Ovary (tissue), 10 donors: ENCODE results near the gene NEK2. TPM values are rescaled to one million over a fixed set of nuclear protein-coding genes. Genes with fewer than 3 reads are reported as not detected.
"Not testable (repeated sequence)": the region's sequence is repeated elsewhere in the genome, so short reads cannot be mapped to it uniquely, and the experiment has no call there.

Experiments used
- DNase-seq, 5 donors: peaks; one replicate each; pipeline ENCODE4 v3.0.0-alpha.2; 2019 to 2020
- H3K27ac ChIP-seq, 2 donors: fragments of 200-600 bp; one replicate each; pipeline versions ENCODE4 v1.5.1 to v1.8.0; 2019 to 2022
- H3K27me3 ChIP-seq: fragments of 200-600 bp; one replicate; pipeline ENCODE4 v1.8.0; 2022
- H3K36me3 ChIP-seq: fragments of 200-600 bp; sonication (generic); one replicate; pipeline ENCODE4 v1.5.1; 2019
- H3K4me1 ChIP-seq: one replicate; pipeline ENCODE4 v1.8.1; 2013; ENCODE audit warnings: mild to moderate bottlenecking, moderate library complexity; ENCODE audit not compliant: insufficient read depth
- H3K4me3 ChIP-seq: fragments of 200-600 bp; sonication (generic); one replicate; pipeline ENCODE4 v1.5.1; 2017
- H3K9me3 ChIP-seq, 2 donors: fragments of 200-600 bp in 1 of 2; sonication (generic) in 1 of 2; one replicate each; pipeline versions ENCODE4 v1.5.1 to v1.8.1; 2013 to 2019; ENCODE audit warnings: mild to moderate bottlenecking in 1 of 2, moderate library complexity in 1 of 2
- EP300 ChIP-seq: sonication (generic); formaldehyde crosslinking; IDR thresholded peaks from one replicate; pipeline ENCODE4 v1.6.1; 2017; ENCODE audit warnings: antibody characterized with exemption
- POLR2A ChIP-seq: fragments of 450-650 bp; IDR thresholded peaks from one replicate; pipeline ENCODE4 v1.6.1; 2017; ENCODE audit warnings: antibody characterized with exemption, mild to moderate bottlenecking, moderate library complexity
- WGBS, 3 donors: extraction: QIAGEN DNeasy Blood & Tissue Kit in 1 of 3; methylation state at CpG; one replicate each; pipeline versions ENCODE4 v1.1.5 to v1.1.7; 2013 to 2017; 5-methylcytosine and 5-hydroxymethylcytosine counted together
- intact Hi-C, 4 donors: fragments of 100-400 bp; cut with DNase I; formaldehyde crosslinking; loops; one replicate each; pipeline versions ENCODE4 v1.11.0 to v1.15.1; 2022 to 2023
- long read RNA-seq, 3 donors: library from polyadenylated mRNA in 2 of 3; unstranded in 2 of 3; transcript quantifications; one replicate each; pipeline ENCODE4 v2.0.0 and lab custom pipeline, GENCODE V29; 2021 to 2026
- polyA plus RNA-seq, 2 donors: library from polyadenylated mRNA; stranded (reverse); fragments of 200-250 nt in 1 of 2; fragments of 350-450 nt in 1 of 2; fragmentation: Illumina TruSeq in 1 of 2; extraction: RNeasy Lipid Tissue Mini Kit (QIAGEN cat#74804) in 1 of 2; gene quantifications; one replicate each; pipeline ENCODE4 v1.2.3, GENCODE V29; 2013 to 2014
- total RNA-seq, 7 donors: library from RNA; depleted of rRNA in 2 of 7; stranded (reverse); fragments of >200 nt in 2 of 7; fragmentation: NEBNext Ultra II Directional in 3 of 7; extraction: Animal tissue kit (Norgen Biotek cat#: 25700) in 3 of 7; gene quantifications; one replicate each; pipeline versions ENCODE4 v1.1.0 to v1.2.4, GENCODE V29; 2016 to 2023
- TF ChIP-seq, protein P1 (sequence below), 3 donors: fragments of 450-650 bp in 2 of 3; fragments of 200-600 bp in 1 of 3; IDR thresholded peaks; one replicate each; pipeline versions ENCODE4 v1.5.1 to v1.8.0; 2016 to 2022; ENCODE audit warnings: antibody characterized with exemption in 3 of 3, mild to moderate bottlenecking in 1 of 3
- donor health status: DM: no; HTN: no; CAD: no; lungs with moderate emphysema.
- donor health status: DM: no; HTN: no; CAD: no.
- donor health status: Bipolar disorder and iron deficiency.
- donor health status: DM: yes; HTN: yes; CAD: no.
- donor health status: DM: no; HTN: no; CAD: no.
- donor health status: DM: yes; HTN: yes; CAD: no.

NEK2 gene
- total RNA-seq (1 to 10 TPM in 1 of 7 donors, under 1 TPM in 2, not detected in 4; 0.20 to 1.8 (median 0.40) TPM), polyA plus RNA-seq (under 1 TPM; 0.25 to 0.37 TPM)
- long read RNA-seq, donor 1 = 0 reads
- long read RNA-seq, donor 2, partial matches to known transcripts = 0 of 4 reads
- long read RNA-seq, donor 2, other reads (novel, unspliced or antisense) = 0 of 4 reads
- long read RNA-seq, donor 3 = 0 reads

- peaks cover 3% of the 10 kb centered on the region for H3K4me1 ChIP-seq
- DNase-seq = peak; percentile 84 to 92 (median 88)
- H3K4me3 ChIP-seq = peak within 1 kb of the TSS; percentile 53
- no peaks in the 10 kb centered on the region for H3K27me3 ChIP-seq
- H3K9me3 ChIP-seq = no peaks in the 10 kb centered on the region
- TF ChIP-seq EP300 = no peak
- TF ChIP-seq, protein P1, sequence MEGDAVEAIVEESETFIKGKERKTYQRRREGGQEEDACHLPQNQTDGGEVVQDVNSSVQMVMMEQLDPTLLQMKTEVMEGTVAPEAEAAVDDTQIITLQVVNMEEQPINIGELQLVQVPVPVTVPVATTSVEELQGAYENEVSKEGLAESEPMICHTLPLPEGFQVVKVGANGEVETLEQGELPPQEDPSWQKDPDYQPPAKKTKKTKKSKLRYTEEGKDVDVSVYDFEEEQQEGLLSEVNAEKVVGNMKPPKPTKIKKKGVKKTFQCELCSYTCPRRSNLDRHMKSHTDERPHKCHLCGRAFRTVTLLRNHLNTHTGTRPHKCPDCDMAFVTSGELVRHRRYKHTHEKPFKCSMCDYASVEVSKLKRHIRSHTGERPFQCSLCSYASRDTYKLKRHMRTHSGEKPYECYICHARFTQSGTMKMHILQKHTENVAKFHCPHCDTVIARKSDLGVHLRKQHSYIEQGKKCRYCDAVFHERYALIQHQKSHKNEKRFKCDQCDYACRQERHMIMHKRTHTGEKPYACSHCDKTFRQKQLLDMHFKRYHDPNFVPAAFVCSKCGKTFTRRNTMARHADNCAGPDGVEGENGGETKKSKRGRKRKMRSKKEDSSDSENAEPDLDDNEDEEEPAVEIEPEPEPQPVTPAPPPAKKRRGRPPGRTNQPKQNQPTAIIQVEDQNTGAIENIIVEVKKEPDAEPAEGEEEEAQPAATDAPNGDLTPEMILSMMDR (IDR thresholded peaks at IDR 0.05) = no peak
- no peak for TF ChIP-seq POLR2A
- H3K27ac ChIP-seq = no peak within 1 kb of the TSS
- 1% methylated on average over 57 to 58 of the region's 58 CpGs for WGBS, 3 donors
- intact Hi-C loops = loop anchor here in 1 of 4 donors (5.0 to 10.0 kb wide), 2 partner anchors 359 to 777 kb away; partner anchors contain the start of genes DTL and INTS7
- no peaks in the 10 kb centered on the region for H3K36me3 ChIP-seq
Measured at GRCh38 chr1:211675230-211676105, at the start of gene NEK2. NEK2 (minus strand) TSS chr1:211675621; CDS start chr1:211675479, 142 bp downstream.

DNA sequence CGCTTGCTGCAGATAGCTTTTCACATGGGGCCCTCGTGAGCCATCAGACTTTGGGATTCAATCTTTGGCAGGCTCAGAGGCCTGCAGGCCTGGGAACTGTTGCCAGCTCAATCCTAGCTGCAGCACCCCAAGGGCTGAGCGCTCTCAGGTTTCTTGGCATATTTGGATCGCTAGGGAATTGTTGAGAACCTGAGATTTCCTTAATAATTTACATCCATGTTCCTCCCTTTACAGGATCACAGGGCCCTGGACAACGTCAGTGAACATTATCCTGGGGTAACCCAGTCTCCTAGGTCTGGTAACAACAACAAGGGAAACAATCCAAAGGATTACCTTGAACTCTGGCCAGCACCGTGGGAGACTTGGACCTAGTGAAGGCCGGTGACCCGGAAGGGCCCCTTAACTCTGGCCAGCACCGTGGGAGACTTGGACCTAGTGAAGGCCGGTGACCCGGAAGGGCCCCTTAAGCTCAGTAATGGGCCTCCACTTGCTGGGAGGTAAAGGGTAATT lies 49.3 kb upstream of the NEK2 start:
- TF ChIP-seq EP300 (no peak), POLR2A (no peak)
- TF ChIP-seq, protein P1 (IDR thresholded peaks at IDR 0.05) = no peak
- H3K36me3 ChIP-seq = no peaks in the 10 kb centered on the region
- no peak overlapping the region for H3K27ac ChIP-seq
- no peaks in the 10 kb centered on the region for H3K27me3 ChIP-seq
- DNase-seq = peak; percentile 66 to 80 (median 73)
- 5 to 13% (median 9%) methylated on average over 11 of the region's 11 CpGs for WGBS, 3 donors
- peaks cover 1% of the 10 kb centered on the region for H3K4me1 ChIP-seq
- intact Hi-C loops = no loop called here
- no peaks in the 10 kb centered on the region for H3K9me3 ChIP-seq
- H3K4me3 ChIP-seq = no peak overlapping the region

DNA sequence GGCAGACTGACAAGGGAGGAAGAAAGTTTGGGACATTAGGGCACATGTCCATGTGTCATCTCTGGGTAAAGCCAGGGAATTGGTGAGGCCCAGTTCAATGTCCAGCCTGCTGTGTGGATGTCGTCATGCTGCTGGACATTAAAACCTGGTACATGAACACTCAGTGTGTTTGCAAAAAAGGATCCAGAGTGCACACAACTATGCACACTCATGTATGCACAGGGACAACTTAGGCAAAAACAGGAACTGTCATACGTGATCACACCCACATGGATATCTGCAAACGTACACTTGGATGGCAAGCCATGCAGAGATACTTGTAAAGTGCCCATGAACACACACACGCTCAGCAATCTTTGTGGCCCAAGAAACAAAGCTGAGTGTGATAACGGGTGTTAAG lies 47.9 kb upstream of the NEK2 start:
- TF ChIP-seq EP300 (no peak), POLR2A (no peak)
- TF ChIP-seq, protein P1 (IDR thresholded peaks at IDR 0.05) = no peak
- Histone ChIP-seq H3K27me3 (no peaks in the 10 kb centered on the region), H3K36me3 (no peaks in the 10 kb centered on the region), H3K4me3 (no peak overlapping the region), H3K4me1 (peaks cover 1% of the 10 kb centered on the region), H3K27ac (no peak overlapping the region), H3K9me3 (no peaks in the 10 kb centered on the region)
- no peak for DNase-seq
- WGBS, 3 donors = 87 to 89% (median 88%) methylated on average over 5 of the region's 5 CpGs
- intact Hi-C loops = no loop called here

DNA sequence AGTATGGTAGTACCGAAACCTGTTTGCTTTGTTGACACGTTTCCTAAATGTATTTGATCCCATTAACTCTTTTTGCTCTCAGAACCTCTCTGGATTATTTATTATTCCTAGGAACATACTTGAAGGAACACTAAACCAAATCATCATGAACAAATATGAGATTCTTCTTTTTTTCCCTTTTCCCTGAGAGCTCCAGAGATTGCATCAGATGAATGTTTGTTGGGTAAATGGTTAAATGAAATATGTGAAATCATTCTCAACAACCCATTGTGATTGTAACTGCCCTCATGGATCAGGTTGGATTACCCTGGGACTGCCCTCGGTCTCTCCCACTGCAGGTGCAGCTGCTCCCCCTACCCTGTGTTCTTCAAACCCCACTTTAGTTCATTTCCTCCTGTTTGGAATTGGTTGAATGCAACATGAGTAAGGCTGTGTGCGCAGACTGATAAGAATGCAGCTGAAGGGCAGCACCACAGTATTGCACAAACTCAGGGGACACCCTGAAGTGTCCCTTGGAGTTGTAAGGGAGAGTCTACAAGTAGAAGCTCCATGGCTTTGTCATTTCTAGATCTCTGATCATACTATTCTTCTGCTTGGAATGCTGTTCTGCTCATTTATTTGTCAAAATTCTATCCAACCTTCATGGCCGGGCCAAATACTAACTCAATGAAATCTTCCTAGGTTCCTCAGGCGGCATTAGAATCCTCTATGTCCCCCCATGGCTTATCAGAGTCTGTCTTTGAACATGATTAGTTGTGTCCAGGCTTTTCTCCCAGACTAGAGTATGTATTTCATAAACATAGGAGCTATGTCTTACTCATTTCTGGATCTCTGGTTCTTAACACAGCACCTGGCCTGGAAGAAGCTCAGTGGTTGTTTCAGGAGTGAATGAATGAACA lies 47.1 kb upstream of the NEK2 start:
- no peak overlapping the region for H3K27ac ChIP-seq
- WGBS, 3 donors = 92 to 93% (median 92%) methylated on average over 6 of the region's 6 CpGs
- TF ChIP-seq EP300 (no peak), POLR2A (no peak)
- TF ChIP-seq, protein P1 (IDR thresholded peaks at IDR 0.05) = no peak
- H3K4me1 ChIP-seq = peaks cover 1% of the 10 kb centered on the region
- H3K27me3 ChIP-seq = no peaks in the 10 kb centered on the region
- H3K4me3 ChIP-seq = no peak overlapping the region
- intact Hi-C loops = no loop called here
- DNase-seq = no peak
- no peaks in the 10 kb centered on the region for H3K9me3 ChIP-seq
- no peaks in the 10 kb centered on the region for H3K36me3 ChIP-seq

DNA sequence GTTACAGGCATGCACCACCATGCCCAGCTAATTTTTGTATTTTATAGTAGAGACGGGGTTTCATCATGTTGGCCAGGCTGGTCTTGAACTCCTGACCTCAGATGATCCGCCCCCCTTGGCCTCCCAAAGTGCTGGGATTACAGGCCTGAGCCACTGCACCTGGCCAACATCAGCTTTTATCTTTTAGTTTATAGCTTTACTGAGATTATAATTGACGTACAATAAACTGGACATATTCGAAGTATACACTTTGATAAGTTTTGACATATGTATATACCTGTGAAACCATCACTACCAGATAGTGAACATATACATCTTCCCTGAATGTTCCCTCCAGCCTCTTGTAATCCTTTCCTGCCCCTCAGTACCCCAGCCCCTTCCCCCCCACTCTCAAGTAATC lies 41.1 kb upstream of the NEK2 start:
- H3K36me3 ChIP-seq, H3K4me1 ChIP-seq, H3K4me3 ChIP-seq, H3K27ac ChIP-seq, H3K27me3 ChIP-seq, intact Hi-C loops, DNase-seq, H3K9me3 ChIP-seq: not testable (repeated sequence)
- whole genome bisulfite sequencing, 3 donors = 81 to 83% (median 82%) methylated on average over 4 of the region's 4 CpGs
